ENCODE results near the gene ZNF407.

- no peak for TF ChIP-seq CTCF (IDR thresholded peaks at IDR 0.05; ENCODE audit: insufficient read depth, low read length)
- no peak for TF ChIP-seq REST (IDR thresholded peaks at IDR 0.05; ENCODE audit: insufficient replicate concordance, low read depth)
- TF ChIP-seq POLR2AphosphoS5 (IDR thresholded peaks at IDR 0.05; ENCODE audit: low read depth) = no peak
- no peak for TF ChIP-seq SPI1 (IDR thresholded peaks at IDR 0.05; ENCODE audit: borderline replicate concordance, low read depth)
Observed at GRCh38 chr18:74804677-74805076, 207.0 kb downstream of the ZNF407 start.
